Measurements from ENCODE around the gene CNTNAP2.

Gene CNTNAP2

GRCh38 chr7:148142660-148143248 lies 2026.2 kb downstream of the CNTNAP2 start:
- DNase-seq = peak; percentile 47

- DNase-seq = no peak
These were observed 2028.2 kb downstream of the CNTNAP2 start for GRCh38 chr7:148144827-148145226.

GRCh38 chr7:148146346-148146745 lies 2029.7 kb downstream of the CNTNAP2 start:
- DNase-seq = peak; percentile 52

- DNase-seq = no peak
These were observed 2030.8 kb downstream of the CNTNAP2 start for GRCh38 chr7:148147438-148147837.

GRCh38 chr7:148148456-148148855 lies 2031.9 kb downstream of the CNTNAP2 start:
- DNase-seq = no peak

GRCh38 chr7:148149730-148150129 lies 2033.1 kb downstream of the CNTNAP2 start:
- no peak for DNase-seq

- no peak for DNase-seq
These were observed 2035.2 kb downstream of the CNTNAP2 start for GRCh38 chr7:148151778-148152177.

- no peak for DNase-seq
These were observed 2037.1 kb downstream of the CNTNAP2 start for GRCh38 chr7:148153616-148154284.

GRCh38 chr7:148155000-148155399 lies 2038.4 kb downstream of the CNTNAP2 start:
- DNase-seq = peak; percentile 33

GRCh38 chr7:148155826-148156225 lies 2039.2 kb downstream of the CNTNAP2 start:
- DNase-seq = no peak

GRCh38 chr7:148156233-148156632 lies 2039.6 kb downstream of the CNTNAP2 start:
- peak; percentile 71 for DNase-seq

GRCh38 chr7:148159331-148159730 lies 2042.7 kb downstream of the CNTNAP2 start:
- no peak for DNase-seq

- no peak for DNase-seq
These were observed 2045.2 kb downstream of the CNTNAP2 start for GRCh38 chr7:148161776-148162175.

GRCh38 chr7:148162808-148163207 lies 2046.2 kb downstream of the CNTNAP2 start:
- DNase-seq = no peak

- no peak for DNase-seq
These were observed 2046.6 kb downstream of the CNTNAP2 start for GRCh38 chr7:148163246-148163645.

GRCh38 chr7:148172920-148173319 lies 2056.3 kb downstream of the CNTNAP2 start:
- DNase-seq = no peak

GRCh38 chr7:148173369-148173768 lies 2056.8 kb downstream of the CNTNAP2 start:
- DNase-seq = no peak

GRCh38 chr7:148174376-148174775 lies 2057.8 kb downstream of the CNTNAP2 start:
- no peak for DNase-seq

- DNase-seq = no peak
These were observed 2058.9 kb downstream of the CNTNAP2 start for GRCh38 chr7:148175512-148175911.

GRCh38 chr7:148177972-148178371 lies 2061.4 kb downstream of the CNTNAP2 start:
- no peak for DNase-seq

GRCh38 chr7:148180075-148180474 lies 2063.5 kb downstream of the CNTNAP2 start:
- DNase-seq = no peak

- DNase-seq = peak; percentile 32
These were observed 2065.7 kb downstream of the CNTNAP2 start for GRCh38 chr7:148182264-148182663.

- peak; percentile 74 for DNase-seq
These were observed 2068.4 kb downstream of the CNTNAP2 start for GRCh38 chr7:148185041-148185440.

GRCh38 chr7:148187471-148187870 lies 2070.9 kb downstream of the CNTNAP2 start:
- DNase-seq = no peak

Data from fibroblast of skin of right biceps (primary cell).